SK-N-SH treated with all-trans-retinoic acid at 6 μM for 48 hours (cell line): Measurements from ENCODE around the gene ZNF700.

Source experiments
- ATAC-seq: fragments of 200-7000 bp; cut with Tn5 transposase; 3 replicates; pipeline ENCODE4 v1.9.1; 2020; ENCODE audit warnings: mild to moderate bottlenecking, moderate library complexity
- ARNTL ChIP-seq: fragments of 450-650 bp; formaldehyde crosslinking; IDR thresholded peaks from 2 replicates; pipeline ENCODE4 v1.5.0; 2020; ENCODE audit warnings: low read depth, mild to moderate bottlenecking, moderate library complexity, borderline replicate concordance
- BACH2 ChIP-seq: fragments of 250-450 bp; sonication (Bioruptor Pico); IDR thresholded peaks from 2 replicates; pipeline ENCODE4 v1.9.0; 2021; ENCODE audit warnings: mild to moderate bottlenecking, borderline replicate concordance
- CSDC2 ChIP-seq: fragments of 250-450 bp; sonication (Bioruptor Pico); IDR thresholded peaks from 2 replicates; pipeline ENCODE4 v1.5.0; 2020; ENCODE audit warnings: mild to moderate bottlenecking, moderate library complexity
- ESRRG ChIP-seq: fragments of 250-450 bp; sonication (Bioruptor Pico); IDR thresholded peaks from 2 replicates; pipeline ENCODE4 v1.6.1; 2021; ENCODE audit warnings: mild to moderate bottlenecking
- GLIS3 ChIP-seq: fragments of 250-450 bp; sonication (Bioruptor Pico); IDR thresholded peaks from 2 replicates; pipeline ENCODE4 v1.5.0; 2020; ENCODE audit warnings: mild to moderate bottlenecking, moderate library complexity
- ISL1 ChIP-seq: fragments of 250-450 bp; sonication (Bioruptor Pico); IDR thresholded peaks from 2 replicates; pipeline ENCODE4 v2.1.2; 2022; ENCODE audit warnings: mild to moderate bottlenecking, moderate library complexity
- OSR1 ChIP-seq: fragments of 250-450 bp; sonication (Bioruptor Pico); IDR thresholded peaks from 2 replicates; pipeline ENCODE4 v1.8.0; 2022; ENCODE audit warnings: moderate library complexity, mild to moderate bottlenecking, inconsistent platforms
- PPARA ChIP-seq: fragments of 250-450 bp; sonication (Bioruptor Pico); IDR thresholded peaks from 2 replicates; pipeline ENCODE4 v1.5.0; 2020; ENCODE audit warnings: mild to moderate bottlenecking, borderline replicate concordance
- RARB ChIP-seq: fragments of 250-450 bp; sonication (Bioruptor Pico); IDR thresholded peaks from 2 replicates; pipeline ENCODE4 v1.8.0; 2021; ENCODE audit warnings: mild to moderate bottlenecking, moderate library complexity
- SNAI2 ChIP-seq: fragments of 250-450 bp; sonication (Bioruptor Pico); IDR thresholded peaks from 2 replicates; pipeline ENCODE4 v1.5.0; 2020; ENCODE audit warnings: mild to moderate bottlenecking, moderate library complexity
- TCF4 ChIP-seq: fragments of 250-450 bp; sonication (Bioruptor Pico); IDR thresholded peaks from 2 replicates; pipeline ENCODE4 v1.8.0; 2021; ENCODE audit warnings: mild to moderate bottlenecking, moderate library complexity, borderline replicate concordance
- TOX ChIP-seq: fragments of 250-450 bp; sonication (Bioruptor Pico); IDR thresholded peaks from 2 replicates; pipeline ENCODE4 v1.8.0; 2021; ENCODE audit warnings: mild to moderate bottlenecking, moderate library complexity, borderline replicate concordance
- ZC3H10 ChIP-seq: fragments of 250-450 bp; sonication (Bioruptor Pico); IDR thresholded peaks from 2 replicates; pipeline ENCODE4 v1.5.1; 2021; ENCODE audit warnings: mild to moderate bottlenecking, moderate library complexity
- ZFP3 ChIP-seq: fragments of 250-450 bp; sonication (Bioruptor Pico); IDR thresholded peaks from 2 replicates; pipeline ENCODE4 v1.5.0; 2020; ENCODE audit warnings: mild to moderate bottlenecking, moderate library complexity
- ZFP30 ChIP-seq: fragments of 450-650 bp; formaldehyde crosslinking; IDR thresholded peaks from 2 replicates; pipeline ENCODE4 v1.5.0; 2022; ENCODE audit warnings: mild to moderate bottlenecking, moderate library complexity
- ZNF565 ChIP-seq: fragments of 450-650 bp; formaldehyde crosslinking; conservative IDR thresholded peaks from 2 replicates; pipeline ENCODE4 v1.5.0; 2020; ENCODE audit warnings: low read depth, mild to moderate bottlenecking, moderate library complexity
- ZNF70 ChIP-seq: fragments of 450-650 bp; formaldehyde crosslinking; IDR thresholded peaks from 2 replicates; pipeline ENCODE4 v1.5.0; 2020; ENCODE audit warnings: mild to moderate bottlenecking, moderate library complexity
- TF ChIP-seq, protein P1 (sequence below): fragments of 250-450 bp; sonication (Bioruptor Pico); IDR thresholded peaks from 2 replicates; pipeline ENCODE4 v1.5.0; 2020; ENCODE audit warnings: mild to moderate bottlenecking, moderate library complexity
- TF ChIP-seq, protein P2 (sequence below): fragments of 250-450 bp; sonication (Bioruptor Pico); IDR thresholded peaks from 2 replicates; pipeline ENCODE4 v1.8.0; 2021; ENCODE audit warnings: low read depth, mild to moderate bottlenecking, moderate library complexity, borderline replicate concordance
- TF ChIP-seq, protein P3 (sequence below): fragments of 250-450 bp; sonication (Bioruptor Pico); IDR thresholded peaks from 2 replicates; pipeline ENCODE4 v1.5.1; 2021; ENCODE audit warnings: mild to moderate bottlenecking, moderate library complexity
- TF ChIP-seq, protein P4 (sequence below): fragments of 250-450 bp; sonication (Bioruptor Pico); IDR thresholded peaks from 2 replicates; pipeline ENCODE4 v1.5.1; 2020; ENCODE audit warnings: low read depth, mild to moderate bottlenecking, moderate library complexity
- TF ChIP-seq, protein P5 (sequence below): fragments of 250-450 bp; sonication (Bioruptor Pico); IDR thresholded peaks from 2 replicates; pipeline ENCODE4 v1.8.0; 2020; ENCODE audit warnings: mild to moderate bottlenecking, moderate library complexity, borderline replicate concordance

ZNF700 gene

DNA sequence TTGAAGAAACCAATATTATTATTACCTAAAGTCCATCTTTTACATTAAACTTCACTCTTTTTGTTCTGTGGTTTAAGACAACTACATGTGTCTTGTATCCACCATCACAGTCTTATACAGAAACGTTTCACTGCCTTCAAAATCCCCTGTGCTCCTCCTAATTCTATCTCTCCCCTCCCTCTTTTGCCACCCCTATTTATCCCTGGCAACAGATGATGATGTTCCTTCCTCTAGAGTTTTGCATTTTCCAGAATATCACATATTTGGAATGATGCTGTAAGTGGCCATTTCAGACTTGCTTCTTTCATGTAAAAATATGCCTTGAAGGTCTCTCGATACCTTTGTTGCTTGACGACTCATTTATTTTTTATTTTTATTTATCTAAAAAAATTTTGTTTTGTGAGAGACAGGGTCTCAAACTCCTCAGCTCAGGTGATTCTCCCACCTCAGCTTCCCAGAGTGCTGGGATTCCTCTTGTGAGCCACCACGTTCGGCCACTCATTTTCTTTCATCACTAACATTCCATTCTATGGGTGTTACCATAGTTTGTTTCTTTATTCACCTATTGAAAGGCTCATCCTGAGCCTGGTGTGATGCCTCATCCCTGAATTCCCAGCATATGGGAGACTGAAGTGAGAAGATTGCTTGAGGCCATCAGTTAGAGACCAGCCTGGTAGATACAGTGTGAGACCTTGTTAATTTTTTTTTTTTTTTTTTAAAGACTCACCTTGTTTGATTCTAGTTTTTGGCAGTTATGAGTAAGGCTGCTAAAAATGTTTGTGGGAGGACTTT, 48.3 kb downstream of the ZNF700 start (continued):
- TF ChIP-seq, protein P1, sequence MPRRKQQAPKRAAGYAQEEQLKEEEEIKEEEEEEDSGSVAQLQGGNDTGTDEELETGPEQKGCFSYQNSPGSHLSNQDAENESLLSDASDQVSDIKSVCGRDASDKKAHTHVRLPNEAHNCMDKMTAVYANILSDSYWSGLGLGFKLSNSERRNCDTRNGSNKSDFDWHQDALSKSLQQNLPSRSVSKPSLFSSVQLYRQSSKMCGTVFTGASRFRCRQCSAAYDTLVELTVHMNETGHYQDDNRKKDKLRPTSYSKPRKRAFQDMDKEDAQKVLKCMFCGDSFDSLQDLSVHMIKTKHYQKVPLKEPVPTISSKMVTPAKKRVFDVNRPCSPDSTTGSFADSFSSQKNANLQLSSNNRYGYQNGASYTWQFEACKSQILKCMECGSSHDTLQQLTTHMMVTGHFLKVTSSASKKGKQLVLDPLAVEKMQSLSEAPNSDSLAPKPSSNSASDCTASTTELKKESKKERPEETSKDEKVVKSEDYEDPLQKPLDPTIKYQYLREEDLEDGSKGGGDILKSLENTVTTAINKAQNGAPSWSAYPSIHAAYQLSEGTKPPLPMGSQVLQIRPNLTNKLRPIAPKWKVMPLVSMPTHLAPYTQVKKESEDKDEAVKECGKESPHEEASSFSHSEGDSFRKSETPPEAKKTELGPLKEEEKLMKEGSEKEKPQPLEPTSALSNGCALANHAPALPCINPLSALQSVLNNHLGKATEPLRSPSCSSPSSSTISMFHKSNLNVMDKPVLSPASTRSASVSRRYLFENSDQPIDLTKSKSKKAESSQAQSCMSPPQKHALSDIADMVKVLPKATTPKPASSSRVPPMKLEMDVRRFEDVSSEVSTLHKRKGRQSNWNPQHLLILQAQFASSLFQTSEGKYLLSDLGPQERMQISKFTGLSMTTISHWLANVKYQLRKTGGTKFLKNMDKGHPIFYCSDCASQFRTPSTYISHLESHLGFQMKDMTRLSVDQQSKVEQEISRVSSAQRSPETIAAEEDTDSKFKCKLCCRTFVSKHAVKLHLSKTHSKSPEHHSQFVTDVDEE (CRISPR knock-in tag), result no peak
- TF ChIP-seq ISL1 (CRISPR knock-in tag) (no peak), ARNTL (CRISPR knock-in tag) (no peak), ZC3H10 (no peak), GLIS3 (CRISPR knock-in tag) (no peak), SNAI2 (CRISPR knock-in tag) (no peak), TCF4 (CRISPR knock-in tag) (no peak), ZFP30 (no peak)

DNA sequence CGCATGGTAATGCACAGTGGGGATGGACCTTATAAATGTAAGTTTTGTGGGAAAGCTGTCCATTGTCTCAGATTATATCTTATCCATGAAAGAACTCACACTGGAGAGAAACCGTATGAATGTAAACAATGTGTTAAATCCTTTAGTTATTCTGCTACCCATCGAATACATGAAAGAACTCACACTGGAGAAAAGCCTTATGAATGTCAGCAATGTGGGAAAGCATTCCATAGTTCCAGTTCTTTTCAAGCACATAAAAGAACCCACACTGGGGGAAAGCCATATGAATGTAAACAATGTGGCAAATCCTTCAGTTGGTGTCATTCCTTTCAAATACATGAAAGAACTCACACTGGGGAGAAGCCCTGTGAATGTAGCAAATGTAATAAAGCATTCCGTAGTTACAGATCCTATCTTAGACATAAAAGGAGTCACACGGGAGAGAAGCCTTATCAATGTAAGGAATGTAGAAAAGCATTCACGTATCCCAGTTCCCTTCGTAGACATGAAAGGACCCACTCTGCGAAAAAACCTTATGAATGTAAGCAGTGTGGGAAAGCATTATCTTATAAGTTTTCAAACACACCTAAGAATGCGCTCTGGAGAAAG, 53.7 kb downstream of the ZNF700 start:
- no peak for ATAC-seq
- no peak for TF ChIP-seq TOX (CRISPR knock-in tag)
- TF ChIP-seq ISL1 (CRISPR knock-in tag), result no peak
- TF ChIP-seq, all 23 proteins: peak for 0

DNA sequence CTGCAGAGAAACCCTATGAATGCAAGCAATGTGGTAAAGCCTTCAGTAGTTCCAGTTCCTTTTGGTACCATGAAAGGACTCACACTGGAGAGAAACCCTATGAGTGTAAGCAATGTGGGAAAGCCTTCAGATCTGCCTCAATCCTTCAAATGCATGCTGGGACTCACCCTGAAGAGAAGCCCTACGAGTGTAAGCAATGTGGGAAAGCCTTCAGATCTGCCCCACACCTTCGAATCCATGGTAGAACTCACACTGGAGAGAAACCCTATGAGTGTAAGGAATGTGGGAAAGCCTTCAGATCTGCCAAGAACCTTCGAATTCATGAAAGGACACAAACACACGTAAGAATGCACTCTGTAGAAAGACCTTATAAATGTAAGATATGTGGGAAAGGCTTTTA, 54.6 kb downstream of the ZNF700 start:
- no peak for ATAC-seq
- TF ChIP-seq RARB (CRISPR knock-in tag), result no peak
- TF ChIP-seq ZNF70 (CRISPR knock-in tag), result no peak
- no peak for TF ChIP-seq GLIS3 (CRISPR knock-in tag)
- no peak for TF ChIP-seq ZFP3 (CRISPR knock-in tag)
- TF ChIP-seq ARNTL (CRISPR knock-in tag), result no peak
- TF ChIP-seq BACH2, result no peak
- TF ChIP-seq ESRRG, result no peak
- no peak for TF ChIP-seq ZC3H10
- TF ChIP-seq, all 23 proteins: peak for 0

DNA sequence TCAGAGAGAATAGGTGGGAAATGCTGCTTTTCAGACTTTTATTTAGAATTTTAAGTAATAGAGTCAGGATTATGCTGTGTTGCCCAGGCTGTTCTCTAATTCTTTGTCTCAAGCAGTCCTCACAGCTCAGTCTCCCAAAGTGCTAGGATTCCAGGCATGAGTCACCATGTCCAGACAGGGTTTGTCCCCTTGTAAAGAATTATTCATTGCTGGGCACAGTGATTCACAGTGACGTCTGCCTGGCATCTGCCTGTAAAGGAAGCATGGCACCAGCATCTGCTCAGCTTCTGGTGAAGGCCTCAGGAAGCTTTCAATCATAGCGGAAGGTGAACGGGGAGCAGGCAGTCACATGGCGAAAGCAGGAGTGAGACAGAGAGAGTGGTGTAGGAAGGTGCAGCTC, 57.6 kb downstream of the ZNF700 start:
- no peak for ATAC-seq
- TF ChIP-seq ZNF565 (CRISPR knock-in tag) (no peak), OSR1 (CRISPR knock-in tag) (no peak), TOX (CRISPR knock-in tag) (no peak), ZFP30 (no peak), ESRRG (no peak), ZFP3 (CRISPR knock-in tag) (no peak), ZNF70 (CRISPR knock-in tag) (no peak), RARB (CRISPR knock-in tag) (no peak), BACH2 (no peak), SNAI2 (CRISPR knock-in tag) (no peak), ARNTL (CRISPR knock-in tag) (no peak), GLIS3 (CRISPR knock-in tag) (no peak), CSDC2 (CRISPR knock-in tag) (no peak), PPARA (no peak), TCF4 (CRISPR knock-in tag) (no peak), ZC3H10 (no peak)
- TF ChIP-seq, protein P2, sequence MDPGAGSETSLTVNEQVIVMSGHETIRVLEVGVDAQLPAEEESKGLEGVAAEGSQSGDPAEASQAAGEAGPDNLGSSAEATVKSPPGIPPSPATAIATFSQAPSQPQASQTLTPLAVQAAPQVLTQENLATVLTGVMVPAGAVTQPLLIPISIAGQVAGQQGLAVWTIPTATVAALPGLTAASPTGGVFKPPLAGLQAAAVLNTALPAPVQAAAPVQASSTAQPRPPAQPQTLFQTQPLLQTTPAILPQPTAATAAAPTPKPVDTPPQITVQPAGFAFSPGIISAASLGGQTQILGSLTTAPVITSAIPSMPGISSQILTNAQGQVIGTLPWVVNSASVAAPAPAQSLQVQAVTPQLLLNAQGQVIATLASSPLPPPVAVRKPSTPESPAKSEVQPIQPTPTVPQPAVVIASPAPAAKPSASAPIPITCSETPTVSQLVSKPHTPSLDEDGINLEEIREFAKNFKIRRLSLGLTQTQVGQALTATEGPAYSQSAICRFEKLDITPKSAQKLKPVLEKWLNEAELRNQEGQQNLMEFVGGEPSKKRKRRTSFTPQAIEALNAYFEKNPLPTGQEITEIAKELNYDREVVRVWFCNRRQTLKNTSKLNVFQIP, result no peak
- TF ChIP-seq, protein P3, sequence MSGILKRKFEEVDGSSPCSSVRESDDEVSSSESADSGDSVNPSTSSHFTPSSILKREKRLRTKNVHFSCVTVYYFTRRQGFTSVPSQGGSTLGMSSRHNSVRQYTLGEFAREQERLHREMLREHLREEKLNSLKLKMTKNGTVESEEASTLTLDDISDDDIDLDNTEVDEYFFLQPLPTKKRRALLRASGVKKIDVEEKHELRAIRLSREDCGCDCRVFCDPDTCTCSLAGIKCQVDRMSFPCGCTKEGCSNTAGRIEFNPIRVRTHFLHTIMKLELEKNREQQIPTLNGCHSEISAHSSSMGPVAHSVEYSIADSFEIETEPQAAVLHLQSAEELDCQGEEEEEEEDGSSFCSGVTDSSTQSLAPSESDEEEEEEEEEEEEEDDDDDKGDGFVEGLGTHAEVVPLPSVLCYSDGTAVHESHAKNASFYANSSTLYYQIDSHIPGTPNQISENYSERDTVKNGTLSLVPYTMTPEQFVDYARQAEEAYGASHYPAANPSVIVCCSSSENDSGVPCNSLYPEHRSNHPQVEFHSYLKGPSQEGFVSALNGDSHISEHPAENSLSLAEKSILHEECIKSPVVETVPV (CRISPR knock-in tag), result no peak
- TF ChIP-seq, protein P4, sequence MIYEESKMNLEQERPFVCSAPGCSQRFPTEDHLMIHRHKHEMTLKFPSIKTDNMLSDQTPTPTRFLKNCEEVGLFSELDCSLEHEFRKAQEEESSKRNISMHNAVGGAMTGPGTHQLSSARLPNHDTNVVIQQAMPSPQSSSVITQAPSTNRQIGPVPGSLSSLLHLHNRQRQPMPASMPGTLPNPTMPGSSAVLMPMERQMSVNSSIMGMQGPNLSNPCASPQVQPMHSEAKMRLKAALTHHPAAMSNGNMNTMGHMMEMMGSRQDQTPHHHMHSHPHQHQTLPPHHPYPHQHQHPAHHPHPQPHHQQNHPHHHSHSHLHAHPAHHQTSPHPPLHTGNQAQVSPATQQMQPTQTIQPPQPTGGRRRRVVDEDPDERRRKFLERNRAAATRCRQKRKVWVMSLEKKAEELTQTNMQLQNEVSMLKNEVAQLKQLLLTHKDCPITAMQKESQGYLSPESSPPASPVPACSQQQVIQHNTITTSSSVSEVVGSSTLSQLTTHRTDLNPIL (CRISPR knock-in tag), result no peak
- TF ChIP-seq, protein P5, sequence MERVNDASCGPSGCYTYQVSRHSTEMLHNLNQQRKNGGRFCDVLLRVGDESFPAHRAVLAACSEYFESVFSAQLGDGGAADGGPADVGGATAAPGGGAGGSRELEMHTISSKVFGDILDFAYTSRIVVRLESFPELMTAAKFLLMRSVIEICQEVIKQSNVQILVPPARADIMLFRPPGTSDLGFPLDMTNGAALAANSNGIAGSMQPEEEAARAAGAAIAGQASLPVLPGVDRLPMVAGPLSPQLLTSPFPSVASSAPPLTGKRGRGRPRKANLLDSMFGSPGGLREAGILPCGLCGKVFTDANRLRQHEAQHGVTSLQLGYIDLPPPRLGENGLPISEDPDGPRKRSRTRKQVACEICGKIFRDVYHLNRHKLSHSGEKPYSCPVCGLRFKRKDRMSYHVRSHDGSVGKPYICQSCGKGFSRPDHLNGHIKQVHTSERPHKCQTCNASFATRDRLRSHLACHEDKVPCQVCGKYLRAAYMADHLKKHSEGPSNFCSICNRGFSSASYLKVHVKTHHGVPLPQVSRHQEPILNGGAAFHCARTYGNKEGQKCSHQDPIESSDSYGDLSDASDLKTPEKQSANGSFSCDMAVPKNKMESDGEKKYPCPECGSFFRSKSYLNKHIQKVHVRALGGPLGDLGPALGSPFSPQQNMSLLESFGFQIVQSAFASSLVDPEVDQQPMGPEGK (CRISPR knock-in tag), result no peak
